A673 (cell line): ENCODE results near the gene AJM1. TPM values are rescaled to one million over a fixed set of nuclear protein-coding genes. Genes with fewer than 3 reads are reported as not detected.
"Not testable (repeated sequence)": the region's sequence is repeated elsewhere in the genome, so short reads cannot be mapped to it uniquely, and the experiment has no call there.

Source experiments
- Bru-seq: library from RNA; stranded (reverse); fragments of 400-500 nt; gene quantifications from one replicate; lab custom pipeline; 2021; lab: Mats Ljungman, UMichigan
- BruChase-seq, 2 experiments: library from RNA; stranded (reverse); fragments of 400-500 nt; gene quantifications; one replicate each; lab custom pipeline; 2021; lab: Mats Ljungman, UMichigan
- BruUV-seq: library from RNA; stranded (reverse); fragments of 400-500 nt; replicated peaks from 2 replicates; lab custom pipeline; 2021; lab: Mats Ljungman, UMichigan
- CTCF ChIA-PET: fragments of 300-600 bp; sonication (Branson Sonifier 250); formaldehyde crosslinking; loops from one replicate; lab custom pipeline; 2022; ENCODE audit warnings: antibody characterized with exemption; lab: Charles Lee
- POLR2A ChIA-PET: fragments of 300-600 bp; sonication (Branson Sonifier 250); formaldehyde crosslinking; loops from one replicate; lab custom pipeline; 2022; ENCODE audit warnings: antibody characterized with exemption; ENCODE audit not compliant: low non-redundant PET; lab: Charles Lee
- DNase-seq: peaks from one replicate; pipeline ENCODE4 v3.0.0-alpha.2; 2015; ENCODE audit warnings: low spot score
- H3K27ac ChIP-seq: fragments of 200-600 bp; sonication (generic); 2 replicates; pipeline ENCODE4 v1.5.1; 2016; ENCODE audit warnings: mixed run types, low read depth, mild to moderate bottlenecking, mixed read lengths, antibody characterized with exemption, low read length; ENCODE audit not compliant: poor library complexity, severe bottlenecking
- H3K27me3 ChIP-seq: fragments of 200-600 bp; sonication (generic); replicated peaks from 2 replicates; pipeline ENCODE4 v1.6.1; 2017; ENCODE audit warnings: mixed run types, low read depth, mild to moderate bottlenecking, mixed read lengths, antibody characterized with exemption, low read length; ENCODE audit not compliant: insufficient read depth, poor library complexity
- H3K36me3 ChIP-seq: fragments of 200-600 bp; sonication (generic); 2 replicates; pipeline ENCODE4 v1.6.1; 2016; ENCODE audit warnings: mixed run types, mild to moderate bottlenecking, mixed read lengths, antibody characterized with exemption, low read length; ENCODE audit not compliant: insufficient read depth, poor library complexity, severe bottlenecking
- H3K4me1 ChIP-seq: fragments of 200-600 bp; sonication (generic); 2 replicates; pipeline ENCODE4 v1.6.1; 2017; ENCODE audit warnings: mixed run types, mild to moderate bottlenecking, mixed read lengths, antibody characterized with exemption, low read length; ENCODE audit not compliant: insufficient read depth, poor library complexity, severe bottlenecking
- H3K4me3 ChIP-seq: fragments of 200-600 bp; sonication (generic); 2 replicates; pipeline ENCODE4 v1.5.1; 2016; ENCODE audit warnings: low read depth, mixed run types, mild to moderate bottlenecking, mixed read lengths, low read length; ENCODE audit not compliant: poor library complexity, severe bottlenecking
- H3K9me3 ChIP-seq: fragments of 200-600 bp; sonication (generic); 2 replicates; pipeline ENCODE4 v1.6.1; 2016; ENCODE audit warnings: mixed run types, low read depth, mild to moderate bottlenecking, mixed read lengths, antibody characterized with exemption, low read length; ENCODE audit not compliant: poor library complexity, severe bottlenecking
- CTCF ChIP-seq: fragments of 300-800, 200-600 bp; sonication (generic); conservative IDR thresholded peaks from 2 replicates; pipeline ENCODE4 v1.5.1; 2017; ENCODE audit warnings: low read depth, mild to moderate bottlenecking, antibody characterized with exemption, low read length, moderate library complexity, mixed read lengths
- EZH2 ChIP-seq: fragments of 200-600 bp; sonication (generic); IDR thresholded peaks from 2 replicates; pipeline ENCODE4 v1.6.1; 2017; ENCODE audit warnings: borderline replicate concordance, low read depth, mild to moderate bottlenecking, mixed read lengths, antibody characterized with exemption, low read length; ENCODE audit not compliant: poor library complexity, severe bottlenecking
- intact Hi-C: fragments of 100-400 bp; cut with micrococcal nuclease; formaldehyde crosslinking; loops from one replicate; pipeline ENCODE4 v1.10.0; 2022; ENCODE audit not compliant: unreplicated experiment
- long read RNA-seq: library from polyadenylated mRNA; stranded (forward); transcript quantifications from one replicate; pipeline ENCODE4 v2.0.0, GENCODE V29; 2022
- total RNA-seq: library from RNA; stranded (reverse); gene quantifications from 2 replicates; pipeline ENCODE4 v1.2.3, GENCODE V29; 2021

Gene AJM1
- total RNA-seq (1.8 and 2.0 TPM in 2 replicates), Bru-seq, nascent RNA (percentile 13 among the genes with signal in this experiment), BruChase-seq, experiment 1, labeled RNA remaining after a 2-hour chase (percentile 37 among the genes with signal in this experiment), BruChase-seq, experiment 2, labeled RNA remaining after a 6-hour chase (percentile 69 among the genes with signal in this experiment)
- long read RNA-seq, full-length matches to known transcripts = 3 of 3 reads
- long read RNA-seq, partial matches to known transcripts = 0 of 3 reads
- long read RNA-seq, other reads (novel, unspliced or antisense) = 0 of 3 reads

- Histone ChIP-seq H3K4me1 (peaks cover 32% of the 10 kb centered on the region), H3K4me3 (peak within 1 kb of the TSS; percentile 35), H3K36me3 (peaks cover 23% of the 10 kb centered on the region), H3K27ac (peak within 1 kb of the TSS; percentile 48)
- BruUV-seq, POLR2A ChIA-PET, H3K9me3 ChIP-seq, H3K27me3 ChIP-seq: not testable (repeated sequence)
- peak; percentile 91 for DNase-seq
- CTCF ChIA-PET = interaction anchor here (0.6 to 1.1 kb wide), 5 partner anchors 20 to 193 kb away, joined by 3 to 4 read pairs (median 3); no protein-coding TSS in a partner anchor
- TF ChIP-seq CTCF = peak; percentile 86
- intact Hi-C loops = loop anchor here (5.0 kb wide), 1 partner anchor 40 kb away; no protein-coding TSS in a partner anchor
Measured at GRCh38 chr9:136842380-136842948, at the start of gene AJM1. AJM1 (plus strand) TSS chr9:136842478; CDS start chr9:136844415, 1,937 bp downstream.

GRCh38 chr9:136793086-136793946 lies 49.0 kb upstream of the AJM1 start:
- Histone ChIP-seq H3K4me3 (no peak overlapping the region), H3K36me3 (no peaks in the 10 kb centered on the region), H3K27me3 (no peaks in the 10 kb centered on the region), H3K9me3 (no peaks in the 10 kb centered on the region), H3K4me1 (peaks cover 16% of the 10 kb centered on the region), H3K27ac (no peak overlapping the region)
- intact Hi-C loops = loop anchor here (5.0 kb wide), 1 partner anchor 429 kb away; the partner anchor contains the start of gene RNF208
- ChIA-PET CTCF (interaction anchor here (0.6 to 1.0 kb wide), 2 partner anchors 50 to 242 kb away, joined by 3 read pairs; no protein-coding TSS in a partner anchor), POLR2A (no interaction called here)
- TF ChIP-seq CTCF (no peak), EZH2 (no peak)
- BruUV-seq = no TSS peak
- no peak for DNase-seq
